ENCODE measurements around the gene PLCL2.

DNA sequence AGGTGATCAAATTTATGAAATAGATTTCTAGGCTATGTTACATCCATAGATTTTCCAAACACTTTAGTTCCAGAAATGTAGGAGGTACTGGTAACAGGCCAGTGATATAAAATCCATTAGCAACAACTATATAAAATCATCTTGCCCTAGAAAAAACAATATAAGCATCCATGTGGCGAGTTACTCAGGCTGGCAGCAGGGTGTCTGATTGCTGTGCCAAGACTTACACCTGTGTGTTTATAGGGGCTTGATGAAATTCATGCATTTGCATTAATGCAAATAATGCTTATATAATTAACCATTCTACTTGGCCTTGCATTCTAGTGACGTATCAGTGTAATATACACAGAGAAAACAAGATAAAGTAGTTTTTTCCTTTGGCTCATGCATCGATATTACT lies 153.4 kb downstream of the PLCL2 start:
- TF ChIP-seq POLR2AphosphoS5 (IDR thresholded peaks at IDR 0.05; ENCODE audit: insufficient read depth, low read depth, low read length) (no peak), CTCF (IDR thresholded peaks at IDR 0.05; ENCODE audit: extremely low read depth in 1 of 2, insufficient read depth in 1 of 2, low read depth in 1 of 2, low read length in 2 of 2) (no peak), POLR2A (IDR thresholded peaks at IDR 0.05; ENCODE audit: low read depth, low read length) (no peak), MYC (IDR thresholded peaks at IDR 0.05; ENCODE audit: low read depth, low read length) (no peak), JUN (IDR thresholded peaks at IDR 0.05; ENCODE audit: borderline replicate concordance, insufficient read depth, insufficient read length, low read depth) (no peak)
